Fibroblast of the conjunctiva (primary cell): ENCODE data around the gene TAF4.

Source experiments
- DNase-seq: peaks from one replicate; pipeline ENCODE4 v3.0.0-alpha.2; 2010; ENCODE audit warnings: low read depth

Gene TAF4

GRCh38 chr20:62042025-62042820 is 23.5 kb downstream of the TAF4 start:
- DNase-seq = no peak

GRCh38 chr20:62040933-62041332 is 24.7 kb downstream of the TAF4 start:
- DNase-seq = no peak

- no peak for DNase-seq
Measured at GRCh38 chr20:62040381-62040922, 25.2 kb downstream of the TAF4 start.

GRCh38 chr20:62039738-62040137 is 25.9 kb downstream of the TAF4 start:
- no peak for DNase-seq

- DNase-seq = peak; percentile 9
Measured at GRCh38 chr20:62032609-62033368, 32.9 kb downstream of the TAF4 start.

GRCh38 chr20:62031462-62032092 is 34.1 kb downstream of the TAF4 start:
- DNase-seq = no peak

- DNase-seq = no peak
Measured at GRCh38 chr20:62030834-62031434, 34.7 kb downstream of the TAF4 start.

GRCh38 chr20:62030357-62030756 is 35.3 kb downstream of the TAF4 start:
- DNase-seq = no peak

GRCh38 chr20:62029949-62030348 is 35.7 kb downstream of the TAF4 start:
- no peak for DNase-seq

GRCh38 chr20:62029296-62029695 is 36.4 kb downstream of the TAF4 start:
- no peak for DNase-seq

- DNase-seq = no peak
Measured at GRCh38 chr20:62028384-62028783, 37.3 kb downstream of the TAF4 start.

- DNase-seq = no peak
Measured at GRCh38 chr20:62027698-62028321, 37.9 kb downstream of the TAF4 start.

GRCh38 chr20:62027116-62027515 is 38.6 kb downstream of the TAF4 start:
- DNase-seq = no peak

GRCh38 chr20:62026564-62026856 is 39.2 kb downstream of the TAF4 start:
- DNase-seq = no peak

GRCh38 chr20:62025832-62026563 is 39.7 kb downstream of the TAF4 start:
- peak; percentile 61 for DNase-seq

- no peak for DNase-seq
Measured at GRCh38 chr20:62025394-62025793, 40.3 kb downstream of the TAF4 start.

- no peak for DNase-seq
Measured at GRCh38 chr20:62023935-62024334, 41.7 kb downstream of the TAF4 start.

GRCh38 chr20:62022575-62023139 is 43.0 kb downstream of the TAF4 start:
- DNase-seq = no peak

GRCh38 chr20:62021793-62022385 is 43.8 kb downstream of the TAF4 start:
- no peak for DNase-seq

GRCh38 chr20:62020935-62021701 is 44.6 kb downstream of the TAF4 start:
- no peak for DNase-seq
